ENCODE results near the gene GRAP2.
A peak's percentile ranks its signal among the peaks of the same experiment; 100 is the strongest.

The GRAP2 gene

GRCh38 chr22:39923696-39924095 lies 22.8 kb downstream of the GRAP2 start:
- no peak for DNase-seq (ENCODE audit: low read depth in 2 of 2, low spot score in 1 of 2)

DNA sequence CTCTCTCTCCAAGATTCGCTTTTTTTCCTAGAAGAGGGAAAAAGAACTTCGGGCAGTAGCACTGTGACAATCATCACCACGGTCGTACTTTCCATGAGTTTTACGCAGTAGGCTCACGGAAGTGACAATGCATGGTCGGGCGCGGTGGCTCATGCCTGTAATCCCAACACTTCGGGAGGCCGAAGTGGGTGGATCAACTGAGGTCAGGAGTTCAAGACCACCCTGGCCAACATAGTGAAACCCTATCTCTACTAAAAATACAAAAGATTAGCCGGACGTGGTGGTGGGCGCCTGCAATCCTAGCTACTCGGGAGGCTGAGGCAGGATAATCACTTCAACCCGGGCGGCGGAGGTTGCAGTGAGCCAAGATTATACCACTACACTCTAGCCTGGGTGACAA lies 23.4 kb downstream of the GRAP2 start:
- DNase-seq (ENCODE audit: low read depth in 2 of 2, low spot score in 1 of 2) = no peak

DNA sequence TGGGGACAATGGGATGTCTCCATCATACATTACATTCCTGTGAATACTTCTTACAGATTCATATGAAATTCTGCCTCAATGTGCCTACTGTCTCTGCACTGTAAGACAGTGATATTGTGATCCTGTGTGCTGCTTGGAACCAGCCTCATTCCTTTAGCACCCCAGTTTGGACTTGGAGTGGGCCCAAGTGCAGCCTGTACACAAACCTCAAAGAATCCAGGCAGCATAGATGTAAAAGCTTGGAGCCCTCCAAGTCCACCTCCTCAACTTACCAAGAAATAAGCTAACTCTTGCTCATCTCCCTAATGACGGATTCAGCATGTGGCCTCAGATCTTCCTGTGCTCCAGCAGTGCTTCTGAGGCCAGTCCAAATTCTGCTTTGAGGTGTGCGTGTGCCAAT lies 24.4 kb downstream of the GRAP2 start:
- DNase-seq (ENCODE audit: low read depth in 2 of 2, low spot score in 1 of 2) = no peak

DNA sequence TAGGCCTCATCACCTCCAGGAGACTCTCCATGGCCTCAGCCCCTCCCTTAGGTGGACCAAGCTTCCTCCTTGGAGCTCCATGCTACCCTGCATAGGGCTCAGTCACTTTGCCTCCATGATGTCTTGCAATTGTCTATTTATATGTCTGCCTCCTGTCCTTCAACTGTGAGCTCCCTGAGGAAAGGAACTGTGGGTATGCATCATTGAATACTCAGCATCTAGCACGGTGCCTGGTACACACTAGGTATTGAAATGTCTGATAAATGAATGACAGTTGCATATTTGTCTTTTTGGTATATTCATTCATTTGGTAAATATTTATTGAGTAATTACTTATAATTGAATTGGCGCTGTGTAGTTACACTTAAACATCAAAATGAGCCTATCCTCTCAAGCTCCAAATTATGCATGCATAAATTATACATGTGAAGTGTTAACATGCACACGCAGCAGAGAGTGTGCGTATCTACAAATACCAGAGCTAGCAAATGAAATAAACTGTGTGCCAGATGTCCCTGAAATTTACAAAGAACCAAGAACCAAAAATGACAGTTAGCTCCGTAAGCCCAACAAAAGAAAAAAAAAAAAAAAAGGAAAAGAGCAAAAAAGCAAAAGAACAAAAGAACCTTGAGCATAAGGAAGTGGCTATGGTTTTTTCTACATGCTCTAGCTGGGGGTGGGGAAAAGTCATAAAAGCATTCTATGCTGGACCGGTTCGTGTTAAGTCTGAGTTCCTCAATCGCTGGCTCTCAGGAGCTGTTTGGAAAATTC lies 25.2 kb downstream of the GRAP2 start:
- no peak for DNase-seq (ENCODE audit: low read depth in 2 of 2, low spot score in 1 of 2)

GRCh38 chr22:39926753-39927152 lies 25.9 kb downstream of the GRAP2 start:
- no peak for DNase-seq (ENCODE audit: low read depth in 2 of 2, low spot score in 1 of 2)

- no peak for DNase-seq (ENCODE audit: low read depth in 2 of 2, low spot score in 1 of 2)
These were observed 26.7 kb downstream of the GRAP2 start for GRCh38 chr22:39927544-39927943.

DNA sequence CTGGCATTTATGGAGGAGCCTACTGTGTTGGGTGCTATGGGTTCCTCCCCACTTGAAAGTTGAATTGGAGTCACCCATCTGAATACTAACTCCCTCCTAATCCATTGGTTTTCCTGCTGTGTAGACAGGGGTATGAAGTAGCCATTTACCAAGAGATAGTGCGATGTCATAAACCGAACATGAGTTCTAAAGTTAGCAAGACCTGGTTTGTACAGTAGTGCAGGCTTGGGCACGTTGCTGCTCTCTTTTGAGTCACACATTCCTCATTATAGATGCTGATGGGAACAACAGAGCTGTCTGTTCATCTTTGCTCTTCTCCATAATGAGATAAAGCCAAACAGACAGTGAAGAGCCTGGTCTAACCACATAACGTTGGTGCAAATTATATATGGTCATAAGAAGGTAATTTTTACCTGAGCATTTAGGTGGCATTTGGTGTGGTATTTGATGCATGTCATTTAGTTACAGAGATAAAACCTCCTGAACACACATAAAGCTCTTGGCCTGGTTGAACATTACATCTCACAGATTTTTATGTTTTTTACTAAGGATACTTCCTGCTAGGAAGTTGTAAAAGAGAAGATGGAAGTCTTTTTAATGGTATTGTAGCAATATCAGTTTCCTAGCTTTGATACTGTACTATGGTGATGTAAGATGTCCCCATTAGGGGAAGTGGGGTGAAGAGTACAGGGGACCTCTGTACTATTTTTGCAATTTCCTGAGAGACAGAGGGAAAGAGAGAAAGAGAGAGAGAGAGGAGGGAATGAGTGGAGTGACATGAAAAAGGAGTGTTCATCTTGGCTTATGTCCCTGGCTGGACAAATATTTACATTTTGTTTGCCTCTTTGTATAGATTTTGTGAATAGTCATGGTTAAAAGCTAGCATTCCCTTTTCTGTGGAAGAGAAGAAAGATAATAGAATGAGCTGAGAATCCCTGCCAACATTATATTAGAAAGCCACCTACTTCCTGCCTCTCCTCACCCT lies 27.9 kb downstream of the GRAP2 start:
- DNase-seq (ENCODE audit: low read depth in 2 of 2, low spot score in 1 of 2) = no peak

GRCh38 chr22:39931251-39931650 lies 30.4 kb downstream of the GRAP2 start:
- DNase-seq (ENCODE audit: low read depth in 2 of 2, low spot score in 1 of 2) = no peak

GRCh38 chr22:39932166-39932565 lies 31.3 kb downstream of the GRAP2 start:
- DNase-seq (ENCODE audit: low read depth in 2 of 2, low spot score in 1 of 2) = no peak

DNA sequence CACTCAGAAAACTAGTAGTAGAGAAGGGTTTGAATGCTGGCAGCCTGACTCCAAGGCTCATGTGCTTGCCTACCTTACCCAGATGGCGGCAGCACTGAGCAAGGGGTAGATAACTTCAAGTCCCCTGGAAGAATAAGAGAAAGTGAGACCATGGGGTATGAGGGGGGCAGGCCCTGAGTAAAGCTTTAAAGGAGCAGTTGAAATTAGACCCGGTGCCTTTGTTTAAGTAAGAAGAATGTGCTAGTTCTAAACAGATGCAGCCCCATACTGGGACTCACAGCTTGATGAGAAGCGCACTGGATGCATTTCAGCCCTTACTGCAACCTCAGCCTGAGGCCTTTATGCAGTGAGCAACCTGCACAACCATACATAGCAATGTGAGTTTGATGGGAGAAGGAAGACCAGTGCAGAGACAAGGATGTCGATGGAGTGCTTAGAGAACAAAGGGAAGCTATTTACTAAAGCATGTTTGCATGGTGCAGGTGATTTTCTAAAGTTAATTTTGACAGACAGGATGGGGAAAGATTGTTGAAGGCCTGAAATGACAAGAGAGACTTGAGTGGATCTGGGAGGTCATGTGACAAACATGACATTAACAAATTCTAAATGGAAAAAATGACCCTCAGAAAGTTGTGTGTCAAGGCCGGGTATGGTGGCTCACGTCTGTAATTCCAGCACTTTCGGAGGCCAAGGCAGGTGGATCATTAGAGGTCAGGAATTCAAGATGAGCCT lies 32.2 kb downstream of the GRAP2 start:
- DNase-seq (ENCODE audit: low read depth in 2 of 2, low spot score in 1 of 2) = peak in 1 of 2 donors; percentile 35

DNA sequence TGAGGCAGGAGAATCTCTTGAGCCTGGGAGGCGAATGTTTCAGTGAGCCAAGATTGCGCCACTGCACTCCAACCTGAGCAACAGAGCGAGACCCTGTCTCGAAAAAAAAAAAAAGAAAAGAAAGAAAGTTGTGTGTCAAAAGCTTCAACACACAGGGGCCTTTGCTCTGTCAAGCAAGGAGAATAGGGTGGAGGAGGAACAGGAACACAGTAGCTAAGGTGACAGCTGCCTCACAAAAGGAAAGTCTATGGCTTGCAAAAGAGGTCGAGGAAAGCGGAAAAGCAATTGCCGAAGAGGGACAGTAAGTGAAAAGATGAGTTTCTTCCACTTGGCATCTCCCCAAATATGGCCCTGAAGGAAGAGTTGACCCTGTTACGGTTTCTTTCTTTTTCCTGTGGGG lies 32.9 kb downstream of the GRAP2 start:
- no peak for DNase-seq (ENCODE audit: low read depth in 2 of 2, low spot score in 1 of 2)

DNA sequence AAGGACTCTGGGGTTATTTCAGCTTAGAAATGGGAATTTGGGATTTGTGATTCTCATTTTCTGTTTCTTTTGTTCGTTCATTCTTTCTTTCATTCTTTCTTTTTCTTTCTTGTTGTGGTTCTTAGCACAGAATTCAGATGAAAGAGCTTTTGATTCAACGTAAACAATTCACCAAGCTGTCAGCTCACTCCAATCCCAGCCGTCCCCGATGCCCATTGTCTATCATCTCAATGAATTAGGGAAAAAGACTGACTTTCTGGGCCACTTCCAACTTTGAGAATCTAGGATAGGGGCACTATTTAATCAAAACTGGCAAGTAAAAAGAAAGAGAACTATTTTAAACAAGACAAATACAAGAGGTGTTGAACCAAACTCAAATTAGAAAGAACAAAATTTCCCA lies 34.2 kb downstream of the GRAP2 start:
- DNase-seq (ENCODE audit: low read depth in 2 of 2, low spot score in 1 of 2) = no peak

GRCh38 chr22:39935612-39936011 lies 34.7 kb downstream of the GRAP2 start:
- DNase-seq (ENCODE audit: low read depth in 2 of 2, low spot score in 1 of 2) = no peak

DNA sequence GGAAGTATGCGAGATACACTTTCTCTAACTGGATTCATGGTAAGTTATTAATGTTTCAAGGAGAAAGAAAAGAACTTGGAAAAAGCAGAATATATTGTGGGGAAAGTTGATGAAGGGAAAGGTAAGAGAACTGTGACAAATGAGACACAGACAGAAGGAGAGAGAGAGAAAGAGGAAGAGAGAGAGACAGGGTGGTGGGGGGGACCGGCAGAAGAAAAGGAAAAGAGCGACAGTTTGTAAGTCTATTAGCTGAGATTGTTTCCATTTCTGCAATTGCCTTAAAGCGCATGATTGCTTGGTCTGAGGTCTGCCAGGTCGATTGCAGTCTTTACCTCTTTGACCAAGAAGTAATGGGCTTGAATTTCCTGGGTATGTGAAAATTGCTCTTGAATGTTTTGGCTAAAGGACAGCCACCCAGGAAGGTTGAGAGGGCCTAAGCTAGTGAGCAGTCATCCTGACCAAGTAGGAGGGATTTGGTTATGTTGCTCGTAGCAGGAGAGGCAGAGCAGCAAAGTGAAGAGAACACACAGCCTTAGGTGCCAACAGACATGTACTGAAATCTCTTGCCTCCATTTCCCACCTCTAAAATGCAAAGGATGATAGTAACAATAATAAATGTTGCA lies 35.8 kb downstream of the GRAP2 start:
- DNase-seq (ENCODE audit: low read depth in 2 of 2, low spot score in 1 of 2) = no peak

- DNase-seq (ENCODE audit: low read depth in 2 of 2, low spot score in 1 of 2) = no peak
These were observed 37.0 kb downstream of the GRAP2 start for GRCh38 chr22:39937906-39938305.

GRCh38 chr22:39938509-39939111 lies 37.7 kb downstream of the GRAP2 start:
- DNase-seq (ENCODE audit: low read depth in 2 of 2, low spot score in 1 of 2) = no peak

DNA sequence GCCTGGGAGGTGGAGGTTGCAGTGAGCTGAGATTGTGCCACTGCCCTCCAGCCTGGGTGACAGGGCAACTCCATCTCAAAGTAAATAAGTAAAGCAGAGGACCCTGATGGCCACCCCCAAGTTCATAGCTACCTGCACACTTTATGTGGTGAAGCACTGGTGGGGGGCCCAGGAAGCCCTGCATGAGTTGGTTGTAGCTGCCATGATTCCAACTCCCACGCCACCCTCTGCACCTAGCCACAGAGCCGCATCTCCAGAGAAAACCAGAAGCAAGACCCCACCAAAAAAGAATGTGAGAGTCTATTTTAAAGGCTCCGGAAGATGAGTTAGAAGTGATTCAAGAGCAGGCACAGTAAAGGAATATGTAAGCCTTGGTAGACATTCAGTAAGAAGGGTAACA lies 38.9 kb downstream of the GRAP2 start:
- no peak for DNase-seq (ENCODE audit: low read depth in 2 of 2, low spot score in 1 of 2)

DNA sequence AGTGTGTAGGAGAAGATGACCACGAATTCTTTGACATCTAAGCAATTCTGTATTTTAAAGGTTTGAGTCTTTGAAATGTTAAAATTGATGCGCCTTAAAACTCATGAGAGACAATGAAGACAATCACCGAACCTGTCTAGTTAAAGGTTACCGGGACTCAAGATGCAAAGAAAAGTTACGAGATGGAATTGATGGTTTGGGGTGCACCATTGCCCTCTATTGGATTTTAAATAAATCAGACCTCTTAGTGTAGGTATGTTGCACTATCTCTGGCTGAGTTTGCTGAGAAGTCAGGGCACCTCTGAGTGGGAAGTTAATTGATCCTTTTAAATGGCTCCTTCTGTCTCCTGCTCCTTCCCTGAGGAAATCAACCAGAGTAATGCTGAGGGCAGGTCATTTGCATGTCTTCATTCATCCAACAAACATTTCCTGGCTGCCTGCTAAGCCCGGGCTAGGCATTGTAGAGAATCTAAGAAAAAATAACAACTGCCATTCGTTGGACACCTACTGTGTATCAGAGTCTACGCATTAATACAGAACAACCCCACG lies 39.9 kb downstream of the GRAP2 start:
- DNase-seq (ENCODE audit: low read depth in 2 of 2, low spot score in 1 of 2) = no peak

GRCh38 chr22:39941601-39942000 lies 40.7 kb downstream of the GRAP2 start:
- no peak for DNase-seq (ENCODE audit: low read depth in 2 of 2, low spot score in 1 of 2)

DNA sequence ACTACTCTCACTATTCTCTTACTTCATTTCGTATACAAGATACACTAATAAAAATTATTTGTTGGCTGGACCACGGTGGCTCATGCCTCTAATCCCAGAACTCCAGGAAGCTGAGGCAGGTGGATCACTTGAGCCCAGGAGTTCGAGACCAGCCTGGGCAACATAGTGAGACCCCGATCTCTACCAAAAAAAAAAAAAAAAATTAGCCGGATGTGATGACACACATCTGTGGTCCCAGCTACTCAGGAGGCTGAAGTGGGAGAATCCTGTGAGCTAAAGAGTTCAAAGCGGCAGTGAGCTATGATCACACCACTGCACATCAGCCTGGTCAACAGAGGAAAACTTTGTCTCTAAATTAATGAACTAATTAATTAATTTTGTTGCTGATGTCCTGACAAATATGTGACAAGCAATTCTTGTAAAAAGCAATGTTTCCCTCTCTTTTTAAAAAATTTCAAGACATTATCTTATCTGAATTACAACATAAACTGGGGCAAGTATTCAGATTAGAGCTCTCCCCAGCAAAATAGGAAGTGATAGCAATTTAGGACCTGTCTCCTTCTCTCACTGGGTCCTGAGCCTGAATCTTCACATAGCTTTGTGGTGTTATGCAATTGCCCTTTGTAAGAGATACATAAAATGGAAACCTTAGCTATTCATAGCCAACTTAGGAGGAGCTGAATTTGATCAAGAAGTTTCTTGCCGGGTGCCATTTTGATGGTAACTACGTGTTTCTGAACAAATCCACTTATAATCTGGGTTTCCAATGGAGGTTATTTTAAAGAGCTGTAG lies 41.8 kb downstream of the GRAP2 start:
- no peak for DNase-seq (ENCODE audit: low read depth in 2 of 2, low spot score in 1 of 2)
